ENCODE measurements around the gene AGAP3. TPM values are rescaled to one million over a fixed set of nuclear protein-coding genes. Genes with fewer than 3 reads are reported as not detected.

Gene AGAP3
- total and polyA plus RNA-seq, 2 experiments from 2014 or later: 10.3 to 43.3 TPM

- Histone ChIP-seq H3F3A (ENCODE audit: insufficient read depth) (peaks cover 4% of the 10 kb centered on the region), H3K4me2 (ENCODE audit: unreplicated experiment) (no peak overlapping the region), H3K27ac (no peak overlapping the region), H3K36me3 (ENCODE audit: low read depth) (no peaks in the 10 kb centered on the region; the same call in 1 of the 2 replicates), H3K9ac (no peak overlapping the region), H4K20me1 (ENCODE audit: insufficient read depth) (no peaks in the 10 kb centered on the region), H3K9me2 (ENCODE audit: insufficient read depth) (no peaks in the 10 kb centered on the region), H3K4me3 (no peak overlapping the region), H3K27me3 (replicated peaks; ENCODE audit: insufficient read depth) (no peaks in the 10 kb centered on the region), H2AFZ (no peak overlapping the region), H3K4me1 (ENCODE audit: insufficient read depth) (peaks cover 4% of the 10 kb centered on the region), H3K79me2 (ENCODE audit: insufficient read depth) (peaks cover 20% of the 10 kb centered on the region), H3K9me3 (ENCODE audit: low read depth) (no peaks in the 10 kb centered on the region)
- WGBS, 2 experiments (ENCODE audit: low coverage in 1 of 2, low lambda C conversion rate in 2 of 2, missing lambda C conversion rate in 2 of 2): 95 to 96% methylated on average over 13 of the region's 13 CpGs
- TF ChIP-seq EZH2 (IDR thresholded peaks at IDR 0.05; ENCODE audit: insufficient read depth, poor library complexity, severe bottlenecking): no peak
- no peak for TF ChIP-seq EZH2phosphoT487 (IDR thresholded peaks at IDR 0.05; ENCODE audit: insufficient read depth, low read depth)
- DNase-seq: no peak
- in situ Hi-C loops (cut with MboI): no loop called here
Measured at GRCh38 chr7:151119055-151119415, 32.8 kb downstream of the AGAP3 start.

DNA sequence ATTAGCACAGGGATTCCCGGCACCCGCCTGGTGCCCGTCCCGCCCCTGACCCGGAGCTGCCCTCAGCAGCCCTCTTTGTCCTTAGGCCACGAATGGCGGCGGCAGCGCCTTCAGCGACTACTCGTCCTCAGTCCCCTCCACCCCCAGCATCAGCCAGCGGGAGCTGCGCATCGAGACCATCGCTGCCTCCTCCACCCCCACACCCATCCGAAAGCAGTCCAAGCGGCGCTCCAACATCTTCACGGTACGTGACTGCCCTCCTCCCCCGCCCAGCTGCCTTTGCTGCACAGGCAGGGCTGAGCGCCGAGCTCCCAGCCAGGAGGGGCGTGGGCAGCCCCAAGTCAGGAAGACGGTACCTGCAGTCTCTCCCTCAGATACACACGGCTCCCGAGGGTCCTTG, 33.6 kb downstream of the AGAP3 start:
- no peaks in the 10 kb centered on the region for H4K20me1 ChIP-seq (ENCODE audit: insufficient read depth)
- TF ChIP-seq EZH2phosphoT487 (IDR thresholded peaks at IDR 0.05; ENCODE audit: insufficient read depth, low read depth) (no peak), EZH2 (IDR thresholded peaks at IDR 0.05; ENCODE audit: insufficient read depth, poor library complexity, severe bottlenecking) (no peak)
- H3K9ac ChIP-seq: no peak overlapping the region
- H3K36me3 ChIP-seq (ENCODE audit: low read depth): peaks cover 6% of the 10 kb centered on the region
- no peak overlapping the region for H3K4me3 ChIP-seq
- 98% methylated on average over 26 to 27 of the region's 27 CpGs for WGBS, 2 experiments (ENCODE audit: low coverage in 1 of 2, low lambda C conversion rate in 2 of 2, missing lambda C conversion rate in 2 of 2)
- in situ Hi-C loops (cut with MboI): no loop called here
- H2AFZ ChIP-seq: no peak overlapping the region
- DNase-seq: no peak
- H3K27ac ChIP-seq: no peak overlapping the region
- H3K9me2 ChIP-seq (ENCODE audit: insufficient read depth): no peaks in the 10 kb centered on the region
- no peaks in the 10 kb centered on the region for H3K9me3 ChIP-seq (ENCODE audit: low read depth)
- H3K79me2 ChIP-seq (ENCODE audit: insufficient read depth): peaks cover 16% of the 10 kb centered on the region
- no peaks in the 10 kb centered on the region for H3K4me1 ChIP-seq (ENCODE audit: insufficient read depth)
- H3K4me2 ChIP-seq (ENCODE audit: unreplicated experiment): no peak overlapping the region
- no peaks in the 10 kb centered on the region for H3K27me3 ChIP-seq (replicated peaks; ENCODE audit: insufficient read depth)
- no peaks in the 10 kb centered on the region for H3F3A ChIP-seq (ENCODE audit: insufficient read depth)

DNA sequence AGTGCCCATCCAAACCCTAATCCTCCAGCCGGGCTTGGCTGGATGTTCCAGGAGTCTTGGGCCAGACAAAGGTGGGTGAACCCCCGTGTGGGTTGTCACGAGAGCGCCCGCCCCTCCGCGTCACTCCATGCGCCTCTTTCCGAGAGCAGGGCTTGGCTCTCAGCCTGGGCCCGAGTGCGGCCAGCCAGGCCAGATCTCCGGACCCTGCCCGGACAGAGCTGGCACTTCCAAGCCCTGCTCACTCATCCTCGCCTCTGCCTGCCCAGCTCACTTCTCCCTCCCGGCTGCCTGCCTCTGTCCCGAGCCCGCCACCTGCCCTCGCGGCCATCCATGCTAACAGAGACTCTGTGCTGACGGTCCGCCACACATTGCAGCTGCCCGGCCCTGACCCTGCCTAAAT, 34.6 kb downstream of the AGAP3 start:
- 88 to 89% methylated on average over 12 to 22 of the region's 22 CpGs for WGBS, 2 experiments (ENCODE audit: low coverage in 1 of 2, low lambda C conversion rate in 2 of 2, missing lambda C conversion rate in 2 of 2)
- TF ChIP-seq EZH2 (IDR thresholded peaks at IDR 0.05; ENCODE audit: insufficient read depth, poor library complexity, severe bottlenecking): no peak
- TF ChIP-seq EZH2phosphoT487 (IDR thresholded peaks at IDR 0.05; ENCODE audit: insufficient read depth, low read depth): no peak
- H3K79me2 ChIP-seq (ENCODE audit: insufficient read depth): peaks cover 11% of the 10 kb centered on the region
- no peaks in the 10 kb centered on the region for H3K27me3 ChIP-seq (replicated peaks; ENCODE audit: insufficient read depth)
- no peak overlapping the region for H3K9ac ChIP-seq
- H2AFZ ChIP-seq: no peak overlapping the region
- H3K27ac ChIP-seq: no peak overlapping the region
- H3K9me2 ChIP-seq (ENCODE audit: insufficient read depth): no peaks in the 10 kb centered on the region
- H3F3A ChIP-seq (ENCODE audit: insufficient read depth): no peaks in the 10 kb centered on the region
- H3K4me1 ChIP-seq (ENCODE audit: insufficient read depth): no peaks in the 10 kb centered on the region
- in situ Hi-C loops (cut with MboI): no loop called here
- no peaks in the 10 kb centered on the region for H3K9me3 ChIP-seq (ENCODE audit: low read depth)
- no peaks in the 10 kb centered on the region for H4K20me1 ChIP-seq (ENCODE audit: insufficient read depth)
- no peak for DNase-seq
- peaks cover 6% of the 10 kb centered on the region for H3K36me3 ChIP-seq (ENCODE audit: low read depth)
- no peak overlapping the region for H3K4me2 ChIP-seq (ENCODE audit: unreplicated experiment)
- no peak overlapping the region for H3K4me3 ChIP-seq

- in situ Hi-C loops (cut with MboI): no loop called here
- no peaks in the 10 kb centered on the region for H3K4me1 ChIP-seq (ENCODE audit: insufficient read depth)
- H3K4me2 ChIP-seq (ENCODE audit: unreplicated experiment): no peak overlapping the region
- no peaks in the 10 kb centered on the region for H3K27me3 ChIP-seq (replicated peaks; ENCODE audit: insufficient read depth)
- TF ChIP-seq EZH2 (IDR thresholded peaks at IDR 0.05; ENCODE audit: insufficient read depth, poor library complexity, severe bottlenecking): no peak
- TF ChIP-seq EZH2phosphoT487 (IDR thresholded peaks at IDR 0.05; ENCODE audit: insufficient read depth, low read depth): no peak
- WGBS, 2 experiments (ENCODE audit: low coverage in 1 of 2, low lambda C conversion rate in 2 of 2, missing lambda C conversion rate in 2 of 2): 91% methylated on average over 24 to 30 of the region's 30 CpGs
- peaks cover 6% of the 10 kb centered on the region for H3K36me3 ChIP-seq (ENCODE audit: low read depth)
- no peak overlapping the region for H3K4me3 ChIP-seq
- no peak overlapping the region for H3K9ac ChIP-seq
- H3K27ac ChIP-seq: no peak overlapping the region
- H4K20me1 ChIP-seq (ENCODE audit: insufficient read depth): no peaks in the 10 kb centered on the region
- no peaks in the 10 kb centered on the region for H3K9me2 ChIP-seq (ENCODE audit: insufficient read depth)
- H3K79me2 ChIP-seq (ENCODE audit: insufficient read depth): peaks cover 10% of the 10 kb centered on the region
- H3K9me3 ChIP-seq (ENCODE audit: low read depth): no peaks in the 10 kb centered on the region
- no peaks in the 10 kb centered on the region for H3F3A ChIP-seq (ENCODE audit: insufficient read depth)
- H2AFZ ChIP-seq: no peak overlapping the region
- DNase-seq: no peak
Measured at GRCh38 chr7:151121380-151122170, 35.3 kb downstream of the AGAP3 start.

All from GM23248 (cell line).